Vagina (tissue), 2 donors: ENCODE measurements around the gene FBLIM1. TPM values are rescaled to one million over a fixed set of nuclear protein-coding genes. Genes with fewer than 3 reads are reported as not detected.

Experiments
- DNase-seq, 2 donors: peaks; one replicate each; pipeline ENCODE4 v3.0.0-alpha.2; 2017; ENCODE audit errors: extremely low spot score in 2 of 2
- H3K27ac ChIP-seq: fragments of 200-600 bp; sonication (generic); one replicate; pipeline ENCODE4 v1.5.1; 2019
- H3K27me3 ChIP-seq: fragments of 200-600 bp; sonication (generic); one replicate; pipeline ENCODE4 v1.5.1; 2019
- H3K36me3 ChIP-seq, 2 donors: fragments of 200-600 bp; sonication (generic); one replicate each; pipeline ENCODE4 v1.5.1; 2017 to 2019
- H3K4me1 ChIP-seq: fragments of 200-600 bp; sonication (generic); one replicate; pipeline ENCODE4 v1.5.1; 2019
- H3K4me3 ChIP-seq, 2 donors: fragments of 200-600 bp; sonication (generic); 1 replicate in 1 of 2; 2 replicates in 1 of 2; pipeline ENCODE4 v1.5.1; 2016 to 2019
- H3K9me3 ChIP-seq: fragments of 200-600 bp; sonication (generic); one replicate; pipeline ENCODE4 v1.5.1; 2019
- CTCF ChIP-seq, 3 experiments: fragments of 450-650 bp in 2 of 3; fragments of 200-600 bp in 1 of 3; sonication (generic) in 1 of 3; IDR thresholded peaks; one replicate each; pipeline ENCODE4 v1.5.1; 2017 to 2019; ENCODE audit warnings: antibody characterized with exemption in 3 of 3, mild to moderate bottlenecking in 2 of 3, moderate library complexity in 2 of 3
- POLR2A ChIP-seq, 2 donors: fragments of 450-650 bp; IDR thresholded peaks; one replicate each; pipeline ENCODE4 v1.6.1; 2017; ENCODE audit warnings: antibody characterized with exemption in 2 of 2, mild to moderate bottlenecking in 2 of 2, moderate library complexity in 2 of 2
- POLR2AphosphoS5 ChIP-seq, 2 donors: sonication (generic); formaldehyde crosslinking; IDR thresholded peaks; one replicate each; pipeline ENCODE4 v1.9.0; 2017; ENCODE audit warnings: antibody characterized with exemption in 2 of 2, mild to moderate bottlenecking in 2 of 2, low read depth in 1 of 2; ENCODE audit not compliant: insufficient read depth in 1 of 2
- intact Hi-C: fragments of 100-400 bp; cut with DNase I; formaldehyde crosslinking; loops from one replicate; pipeline ENCODE4 v1.15.1; 2023
- total RNA-seq: library from RNA; depleted of rRNA; stranded (reverse); fragments of >200 nt; gene quantifications from one replicate; pipeline ENCODE4 v1.2.3, GENCODE V29; 2016

Gene FBLIM1
- total RNA-seq, 1 donor from 2014 or later = 45.2 TPM

DNA sequence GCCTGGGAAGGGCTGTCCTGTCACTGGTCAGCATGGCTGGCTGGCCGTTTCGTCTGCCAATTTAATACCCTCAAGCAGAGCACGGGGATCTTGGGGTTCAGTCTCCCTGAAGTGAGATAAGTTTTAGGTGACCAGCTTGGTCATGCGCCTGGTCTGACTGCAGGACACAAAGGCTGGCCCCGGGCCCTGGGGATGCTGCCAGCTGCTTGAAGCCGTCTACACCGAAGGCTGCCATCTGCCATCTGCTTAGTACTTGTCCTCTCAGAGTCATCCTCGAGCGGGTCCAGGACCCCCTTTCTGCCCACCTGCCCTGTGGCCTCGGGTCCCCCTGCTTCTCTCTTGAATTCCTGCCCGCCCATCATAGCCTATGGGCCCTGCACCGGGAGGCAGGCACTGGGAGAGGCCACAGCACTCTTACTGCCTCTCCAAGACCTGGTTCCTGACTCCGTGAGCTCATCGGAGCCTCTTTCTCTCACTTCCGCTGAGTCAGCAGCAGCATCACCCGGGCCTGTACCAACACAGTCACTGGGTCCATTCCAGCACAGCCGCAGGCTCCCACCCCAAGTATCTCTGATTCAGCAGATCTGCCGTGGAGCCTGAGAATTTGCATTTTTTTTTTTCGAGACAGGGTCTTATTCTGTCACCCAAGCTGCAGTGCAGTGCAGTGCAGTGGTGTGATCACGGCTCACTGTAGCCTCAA, 7.0 kb downstream of the FBLIM1 start:
- Histone ChIP-seq H3K27me3 (no peaks in the 10 kb centered on the region), H3K9me3 (no peaks in the 10 kb centered on the region), H3K4me1 (peaks cover 34% of the 10 kb centered on the region), H3K27ac (peak overlapping the region; percentile 46), H3K4me3 (no peak overlapping the region), H3K36me3 (peaks cover 0 to 9% of the 10 kb centered on the region in 2 donors)
- DNase-seq = peak in 1 of 2 donors; percentile 93
- no peak for TF ChIP-seq CTCF (IDR thresholded peaks at IDR 0.05)
- TF ChIP-seq POLR2AphosphoS5 (IDR thresholded peaks at IDR 0.05; ENCODE audit: insufficient read depth in 1 of 2, low read depth in 1 of 2) = peak; percentile 52 to 67
- no peak for TF ChIP-seq POLR2A (IDR thresholded peaks at IDR 0.05)
- intact Hi-C loops = no loop called here

DNA sequence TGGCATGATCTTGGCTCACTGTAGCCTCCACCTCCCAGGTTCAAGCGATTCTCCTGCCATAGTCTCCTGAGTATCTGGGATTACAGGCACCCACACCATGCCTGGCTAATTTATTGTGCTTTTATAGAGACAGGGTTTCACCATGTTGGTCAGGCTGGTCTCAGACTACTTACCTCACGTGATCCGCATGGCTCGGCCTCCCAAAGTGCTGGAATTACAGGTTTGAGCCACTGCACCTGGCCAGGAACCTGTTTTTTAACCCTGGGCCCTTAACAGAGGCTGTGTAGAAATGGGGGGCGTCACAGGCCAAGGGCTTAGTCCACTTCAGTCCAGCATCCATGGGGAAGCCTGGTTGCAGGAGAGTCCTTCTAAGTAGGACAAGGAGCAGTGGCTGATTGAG, 9.3 kb downstream of the FBLIM1 start:
- DNase-seq = no peak
- Histone ChIP-seq H3K27me3 (no peaks in the 10 kb centered on the region), H3K36me3 (peaks cover 0 to 29% of the 10 kb centered on the region in 2 donors), H3K27ac (no peak overlapping the region), H3K9me3 (no peaks in the 10 kb centered on the region), H3K4me1 (peaks cover 28% of the 10 kb centered on the region), H3K4me3 (no peak overlapping the region)
- TF ChIP-seq POLR2A (IDR thresholded peaks at IDR 0.05) (no peak), POLR2AphosphoS5 (IDR thresholded peaks at IDR 0.05; ENCODE audit: insufficient read depth in 1 of 2, low read depth in 1 of 2) (no peak), CTCF (IDR thresholded peaks at IDR 0.05) (no peak)
- intact Hi-C loops = no loop called here

DNA sequence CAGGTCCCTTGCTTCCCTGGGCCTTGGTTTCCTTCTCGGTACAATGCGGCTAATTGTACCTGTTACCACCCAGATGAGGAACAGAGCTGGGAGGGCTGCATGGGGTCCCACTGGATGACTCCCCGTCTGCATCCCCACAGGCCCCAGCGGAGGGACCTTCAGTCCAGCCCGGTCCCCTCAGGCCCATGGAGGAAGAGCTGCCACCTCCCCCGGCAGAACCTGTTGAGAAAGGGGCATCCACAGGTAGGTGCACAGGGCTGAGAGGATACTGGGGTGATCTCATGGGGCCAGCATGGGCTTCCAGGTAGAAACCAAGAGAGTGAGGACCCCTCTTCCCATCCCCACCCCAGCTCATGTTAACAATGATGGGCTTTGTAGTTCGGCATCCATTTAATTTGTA, 9.8 kb downstream of the FBLIM1 start:
- H3K9me3 ChIP-seq = no peaks in the 10 kb centered on the region

DNA sequence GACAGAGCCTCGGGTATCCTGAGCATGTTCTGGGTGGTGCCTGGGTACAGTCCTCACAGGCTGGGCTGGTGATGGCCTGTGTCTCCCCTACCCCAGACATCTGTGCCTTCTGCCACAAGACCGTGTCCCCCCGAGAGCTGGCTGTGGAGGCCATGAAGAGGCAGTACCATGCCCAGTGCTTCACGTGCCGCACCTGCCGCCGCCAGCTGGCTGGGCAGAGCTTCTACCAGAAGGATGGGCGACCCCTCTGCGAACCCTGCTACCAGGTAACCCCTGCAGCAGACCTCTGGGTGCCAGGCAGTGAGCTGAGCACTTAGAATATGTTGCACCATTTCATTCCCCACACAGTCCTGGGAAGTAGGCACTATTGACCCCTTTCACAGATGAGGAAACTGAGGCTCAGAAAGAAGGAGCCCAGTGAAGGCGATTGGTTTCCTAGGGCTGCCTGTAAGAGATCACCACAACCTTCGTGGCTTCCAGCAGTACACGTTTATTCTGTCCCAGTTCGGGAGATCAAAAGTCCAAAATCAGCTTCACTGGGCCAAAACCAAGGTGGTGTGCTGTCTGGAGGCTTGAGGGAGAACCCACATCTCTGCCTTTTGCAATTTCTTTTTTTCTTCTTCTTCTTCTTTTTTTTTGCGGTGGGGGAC, 11.8 kb downstream of the FBLIM1 start:
- H3K36me3 ChIP-seq = peaks cover 0 to 43% of the 10 kb centered on the region in 2 donors
- no peak overlapping the region for H3K4me3 ChIP-seq
- H3K9me3 ChIP-seq = no peaks in the 10 kb centered on the region
- H3K27ac ChIP-seq = no peak overlapping the region
- H3K27me3 ChIP-seq = no peaks in the 10 kb centered on the region
- intact Hi-C loops = no loop called here
- no peak for DNase-seq
- TF ChIP-seq CTCF (IDR thresholded peaks at IDR 0.05) (no peak), POLR2A (IDR thresholded peaks at IDR 0.05) (no peak), POLR2AphosphoS5 (IDR thresholded peaks at IDR 0.05; ENCODE audit: insufficient read depth in 1 of 2, low read depth in 1 of 2) (no peak)
- H3K4me1 ChIP-seq = peaks cover 8% of the 10 kb centered on the region

More for the DNA sequence above, 9.8 kb downstream of the FBLIM1 start:
- no peak overlapping the region for H3K4me3 ChIP-seq
- H3K27ac ChIP-seq = no peak overlapping the region
- intact Hi-C loops = no loop called here
- peaks cover 28% of the 10 kb centered on the region for H3K4me1 ChIP-seq
- H3K36me3 ChIP-seq = peaks cover 0 to 31% of the 10 kb centered on the region in 2 donors
- H3K27me3 ChIP-seq = no peaks in the 10 kb centered on the region
- DNase-seq = no peak
- TF ChIP-seq CTCF (IDR thresholded peaks at IDR 0.05) = no peak
- TF ChIP-seq POLR2A (IDR thresholded peaks at IDR 0.05) = no peak
